Head of caudate nucleus (tissue), 42 donors: ENCODE data around the gene PRM2.

Experiments used
- DNase-seq, 42 donors: peaks; one replicate each; pipeline versions ENCODE4 v3.0.0 to v3.0.0-alpha.2; 2020 to 2021; ENCODE audit warnings: mixed read lengths in 7 of 42
- intact Hi-C: fragments of 100-400 bp; cut with DNase I; formaldehyde crosslinking; loops from one replicate; pipeline ENCODE4 v1.15.0; 2022

Gene PRM2

DNA sequence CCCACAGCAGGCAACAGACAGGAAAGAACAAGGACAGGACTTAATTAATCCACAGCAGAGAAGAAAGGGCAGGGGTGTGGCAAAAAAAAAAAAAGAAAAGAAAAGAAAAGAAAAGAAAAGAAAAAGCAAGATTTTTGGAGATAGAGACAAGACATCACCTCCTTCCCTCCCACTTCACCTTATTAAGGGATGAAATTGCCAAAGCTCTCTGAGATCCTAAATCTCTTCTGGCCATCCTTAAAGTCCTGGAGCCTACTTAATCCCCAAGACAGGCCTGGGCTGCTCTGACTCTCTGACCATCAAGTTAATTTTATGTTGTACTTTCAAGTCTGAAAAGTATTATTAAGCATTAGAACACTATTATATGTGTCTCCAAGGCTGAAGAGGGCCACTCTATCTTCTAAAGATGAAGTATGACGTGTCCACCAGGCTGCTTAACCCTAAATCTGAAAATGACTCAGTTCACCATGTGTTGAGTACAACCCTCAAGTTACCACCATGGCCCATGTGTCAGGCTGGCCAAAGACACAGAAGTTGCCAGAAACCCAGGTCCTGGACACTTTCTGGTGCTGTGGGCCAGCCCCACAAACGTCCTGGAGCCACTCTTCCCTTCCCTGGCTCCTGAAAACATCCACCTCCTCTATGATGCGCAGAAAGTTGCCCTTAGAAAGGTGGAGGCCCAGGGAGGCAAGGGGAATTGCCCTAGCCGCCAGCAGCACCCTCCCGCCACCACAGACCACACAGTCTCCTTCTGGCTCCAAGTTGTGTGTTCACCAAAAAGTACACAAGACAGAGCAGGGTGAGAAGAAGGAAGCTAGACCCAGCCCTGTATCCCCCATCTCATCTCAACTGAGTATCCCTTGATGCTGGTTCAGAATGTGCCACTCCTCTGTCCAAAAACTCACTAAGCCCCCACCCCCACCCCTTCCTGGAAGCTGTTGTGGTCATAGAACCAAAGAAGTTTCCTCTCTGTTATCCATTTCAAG is 23.0 kb downstream of the PRM2 start:
- no peak for DNase-seq
- intact Hi-C loops, result no loop called here

DNA sequence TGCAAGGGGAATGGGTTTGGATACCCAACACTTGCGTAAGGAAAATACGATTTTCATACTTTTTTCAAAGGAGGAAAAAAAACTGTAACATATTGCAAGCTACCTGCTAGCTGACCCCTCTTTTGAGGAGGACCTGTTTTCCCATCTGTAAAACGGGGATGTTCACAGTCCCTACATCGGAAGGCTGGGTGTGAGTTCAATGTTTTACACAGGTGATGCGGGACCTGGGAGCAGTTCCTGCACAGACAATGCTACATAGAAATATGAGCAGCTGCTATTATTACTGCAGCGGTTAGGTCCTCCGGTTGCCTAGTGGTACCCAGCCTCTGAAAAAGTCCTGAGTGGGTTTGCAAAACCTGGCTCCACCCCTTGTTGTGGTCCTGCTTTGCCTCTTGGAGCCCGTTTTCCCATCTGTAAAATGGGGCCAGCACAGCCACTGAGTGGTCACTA is 23.8 kb downstream of the PRM2 start:
- DNase-seq, result no peak
- intact Hi-C loops, result no loop called here

DNA sequence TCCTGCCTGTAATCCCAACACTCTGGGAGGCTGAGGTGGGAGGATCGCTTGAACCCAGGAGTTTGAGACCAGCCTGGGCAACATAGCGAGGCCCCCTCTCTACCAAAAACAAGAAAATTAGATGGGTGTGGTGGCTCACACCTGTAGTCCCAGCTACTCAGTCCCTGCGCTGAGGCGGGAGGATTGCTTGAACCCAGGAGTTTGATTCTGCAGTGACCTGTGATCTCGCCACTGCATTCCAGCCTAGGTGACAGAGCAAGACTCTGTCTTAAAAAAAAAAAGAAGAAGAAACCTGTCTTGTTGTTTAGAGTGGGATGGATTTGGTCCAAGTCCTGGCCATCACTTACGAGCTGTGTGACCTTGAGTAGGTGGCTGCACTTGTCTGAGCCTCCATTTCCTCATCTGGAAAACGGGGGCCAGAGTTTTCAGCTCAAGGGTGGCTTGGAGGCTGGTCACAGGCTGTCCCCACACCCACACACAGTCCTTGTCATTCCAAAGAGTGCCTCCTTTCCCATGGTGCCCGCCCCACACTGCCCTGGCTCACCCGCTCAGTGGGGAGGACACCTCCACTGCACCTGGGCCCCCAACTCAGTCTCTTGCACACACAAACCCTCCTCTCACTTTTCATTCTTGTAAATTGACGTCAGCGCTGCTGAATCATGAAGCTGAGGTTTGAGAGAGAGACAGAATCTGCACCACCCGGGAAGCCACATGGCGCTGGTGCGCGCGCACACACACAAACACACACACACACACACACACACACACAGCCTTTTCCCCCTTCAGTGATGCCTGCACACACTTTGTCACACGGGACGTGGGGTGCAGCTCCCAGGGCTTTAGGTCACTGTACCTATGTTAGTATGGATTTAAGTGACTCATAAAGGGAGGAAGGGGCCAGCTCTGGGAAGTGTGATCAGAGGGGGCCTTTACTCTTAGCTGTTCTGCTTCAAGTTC is 24.5 kb downstream of the PRM2 start:
- peak in 3 of 42 donors; percentile 26 to 32 (median 28) for DNase-seq
- intact Hi-C loops, result no loop called here

DNA sequence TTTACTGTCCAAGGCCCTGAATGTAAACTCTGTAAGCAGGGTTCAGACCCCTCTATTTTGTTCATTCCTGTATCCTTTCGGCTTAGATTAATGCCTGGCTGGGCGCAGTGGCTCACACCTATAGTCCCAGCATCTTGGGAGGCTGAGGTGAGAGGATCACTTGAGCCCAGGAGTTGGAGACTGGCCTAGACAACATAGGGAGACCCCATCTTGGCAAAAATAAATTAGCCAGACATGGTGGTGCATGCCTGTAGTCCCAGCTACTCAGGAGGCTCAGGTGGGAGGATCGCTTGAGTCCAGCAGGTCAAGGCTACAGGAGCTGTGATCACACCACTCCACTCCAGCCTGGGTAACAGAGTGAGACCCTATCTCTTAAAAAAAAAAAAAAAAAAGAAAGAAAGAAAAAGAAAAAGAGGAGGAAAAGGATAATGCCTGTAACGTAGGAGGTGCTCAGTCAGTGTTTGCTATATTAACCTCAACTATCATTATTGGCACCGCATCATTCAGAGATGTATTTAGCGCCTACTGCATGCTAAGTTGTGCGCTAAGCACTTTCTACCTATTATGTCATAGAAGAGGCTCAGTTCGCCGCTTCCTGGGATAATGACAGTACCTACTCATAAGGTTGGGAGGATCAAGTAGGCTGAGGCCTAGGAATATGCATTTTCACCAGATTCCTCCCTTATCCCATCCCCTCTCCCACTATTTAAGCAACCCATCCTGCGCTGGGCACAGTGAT is 25.3 kb downstream of the PRM2 start:
- DNase-seq, result no peak
- intact Hi-C loops, result no loop called here

DNA sequence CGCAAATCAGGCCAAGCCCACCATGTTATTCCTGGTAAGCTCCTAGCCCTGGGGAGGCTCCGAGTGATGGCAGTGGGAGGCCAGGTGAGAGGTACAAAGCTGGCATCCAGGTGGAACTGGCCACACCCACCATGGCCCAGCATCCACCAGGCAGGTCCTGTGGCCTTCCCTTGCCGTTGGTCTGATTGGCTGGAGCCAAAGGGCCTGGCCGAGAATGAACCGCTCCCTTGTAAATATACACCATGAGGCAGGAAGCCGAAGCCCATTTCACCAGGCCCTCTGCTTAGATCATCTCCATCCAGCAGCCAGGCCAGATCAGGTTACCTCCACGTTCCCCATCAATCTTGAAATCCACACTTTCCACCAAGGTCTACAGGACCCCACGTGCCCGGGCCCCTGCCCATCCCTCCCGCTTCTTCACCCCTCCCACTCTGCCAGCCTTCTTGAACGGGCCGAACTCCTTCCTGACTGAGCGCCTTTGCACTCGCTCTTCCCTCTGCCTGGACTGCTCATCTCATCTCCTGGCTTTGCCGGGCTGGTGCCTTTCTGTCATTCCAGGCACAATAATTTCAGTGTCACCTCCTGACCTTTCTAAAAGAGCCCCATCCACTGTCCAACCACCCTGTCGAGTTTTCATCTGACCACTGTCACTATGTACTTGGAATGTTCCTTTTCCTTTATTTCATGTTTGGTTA is 26.0 kb downstream of the PRM2 start:
- no peak for DNase-seq
- intact Hi-C loops, result no loop called here

DNA sequence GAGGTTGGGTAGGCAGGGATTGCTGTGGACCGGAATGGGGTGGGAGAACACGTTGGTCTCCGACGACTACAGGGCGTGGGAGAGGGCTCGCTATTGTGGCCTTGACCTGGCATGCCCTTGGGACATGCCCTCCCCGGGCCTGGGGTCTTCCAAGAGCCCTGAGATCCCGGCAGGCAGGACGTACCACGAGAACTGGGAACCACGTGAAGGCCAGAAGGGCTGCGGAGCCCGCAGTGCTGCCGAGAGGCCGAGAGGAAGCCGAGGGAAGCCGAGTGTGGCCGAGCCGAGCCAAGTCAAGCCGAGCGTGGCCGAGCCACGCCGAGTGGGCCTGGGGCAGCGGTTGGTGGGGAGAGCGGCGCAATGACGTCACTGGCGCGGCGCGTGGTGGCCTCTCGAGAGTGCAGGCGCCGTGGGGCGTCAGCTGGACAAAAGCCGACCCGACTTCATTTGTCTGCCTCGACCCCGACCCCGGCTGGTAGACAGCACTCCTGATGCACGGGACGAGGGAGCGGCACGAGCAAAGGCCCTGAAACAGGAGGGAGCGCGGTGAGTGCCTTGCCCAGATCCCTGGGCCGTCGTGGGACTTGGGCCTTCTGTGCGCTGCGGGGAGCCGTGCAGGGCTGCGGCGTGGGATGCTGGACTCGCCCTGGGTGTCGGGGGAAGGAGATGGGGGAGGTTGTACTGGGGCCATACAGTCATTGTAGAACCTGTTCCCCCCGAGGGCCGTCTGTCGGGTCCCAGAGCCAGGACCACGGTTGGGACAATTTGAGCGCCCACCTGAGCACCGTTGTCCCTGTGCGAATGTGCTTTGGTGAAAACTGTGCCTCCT is 26.8 kb downstream of the PRM2 start:
- DNase-seq, result no peak
- intact Hi-C loops, result no loop called here

DNA sequence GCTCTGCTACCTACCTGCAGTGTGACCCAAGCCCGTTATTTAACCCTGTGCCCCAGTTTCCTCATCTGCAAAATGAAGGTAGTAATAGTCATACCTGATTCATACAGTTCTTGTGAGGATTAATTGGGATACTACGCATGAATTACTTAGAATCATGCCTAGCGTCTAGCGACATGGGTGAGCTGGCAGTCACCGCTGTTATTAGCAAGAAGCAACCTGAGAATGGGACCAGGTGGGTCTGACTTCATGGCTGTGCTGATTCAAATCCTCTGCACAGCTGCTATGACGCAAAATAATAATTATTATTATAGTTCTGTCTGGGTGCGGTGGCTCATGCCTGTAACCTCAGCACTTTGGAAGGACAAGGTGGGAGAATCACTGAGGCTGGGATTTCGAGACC is 28.1 kb downstream of the PRM2 start:
- intact Hi-C loops, result no loop called here
- DNase-seq, result no peak

DNA sequence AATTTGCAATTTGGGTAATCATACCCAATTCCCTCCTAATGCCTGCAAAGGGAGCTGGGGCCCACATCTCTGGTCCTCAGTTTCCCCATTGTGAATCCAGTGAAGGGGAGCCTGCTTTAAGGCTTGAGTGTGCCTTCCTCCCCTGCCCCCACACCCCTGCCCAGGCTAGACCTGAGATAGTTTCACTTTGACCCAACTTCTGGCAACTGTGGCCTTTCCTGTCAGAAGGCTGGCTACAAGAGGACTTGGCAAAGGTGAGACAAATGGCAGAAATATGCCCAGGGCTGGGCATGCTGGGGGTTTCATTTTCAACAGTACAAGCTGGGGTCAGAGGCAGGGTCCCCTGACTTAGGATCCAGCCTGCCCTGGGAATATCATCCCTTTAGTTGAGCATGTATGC is 30.3 kb downstream of the PRM2 start:
- intact Hi-C loops, result no loop called here
- DNase-seq, result no peak

DNA sequence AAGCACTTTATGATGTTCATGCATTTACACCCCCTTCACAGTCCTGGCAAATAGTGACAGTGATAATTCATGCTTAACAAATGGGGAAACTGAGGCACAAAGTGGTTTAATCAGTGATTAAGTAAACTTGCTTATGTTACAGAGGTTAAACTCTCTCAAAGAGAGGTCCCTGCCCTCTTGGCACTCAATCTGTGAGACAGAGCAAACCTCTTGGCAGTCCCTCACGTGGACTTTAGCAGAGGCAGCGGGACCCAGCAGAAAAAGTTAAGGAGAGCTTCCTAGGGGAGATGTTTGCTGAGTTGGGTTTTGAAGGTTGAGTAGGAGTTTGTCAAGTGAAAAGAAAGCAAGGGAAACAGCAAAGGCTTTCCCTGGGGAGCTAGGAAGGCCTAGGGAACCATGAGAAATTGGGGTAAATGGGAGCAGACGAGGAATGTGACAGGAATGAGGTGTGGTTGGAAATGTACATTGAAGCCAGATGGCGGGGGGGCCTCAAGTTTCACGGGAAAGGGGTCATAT is 31.0 kb downstream of the PRM2 start:
- intact Hi-C loops, result no loop called here
- DNase-seq, result no peak

DNA sequence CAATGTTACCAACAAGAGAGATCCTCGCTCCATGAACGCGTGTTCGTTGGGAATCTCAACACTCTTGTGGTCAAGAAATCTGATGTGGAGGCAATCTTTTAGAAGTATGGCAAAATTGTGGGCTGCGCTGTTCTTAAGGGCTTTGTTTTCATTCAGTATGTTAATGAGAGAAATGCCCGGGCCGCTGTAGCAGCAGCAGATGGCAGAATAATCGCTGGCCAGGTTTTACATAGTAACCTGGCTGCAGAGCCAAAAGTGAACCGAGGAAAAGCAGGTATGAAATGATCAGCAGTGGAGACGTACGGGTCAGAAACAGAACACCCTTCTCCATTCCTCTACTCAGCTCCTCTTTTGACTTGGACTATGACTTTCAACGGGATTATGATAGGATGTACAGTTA is 33.6 kb downstream of the PRM2 start:
- no peak for DNase-seq
- intact Hi-C loops, result no loop called here

DNA sequence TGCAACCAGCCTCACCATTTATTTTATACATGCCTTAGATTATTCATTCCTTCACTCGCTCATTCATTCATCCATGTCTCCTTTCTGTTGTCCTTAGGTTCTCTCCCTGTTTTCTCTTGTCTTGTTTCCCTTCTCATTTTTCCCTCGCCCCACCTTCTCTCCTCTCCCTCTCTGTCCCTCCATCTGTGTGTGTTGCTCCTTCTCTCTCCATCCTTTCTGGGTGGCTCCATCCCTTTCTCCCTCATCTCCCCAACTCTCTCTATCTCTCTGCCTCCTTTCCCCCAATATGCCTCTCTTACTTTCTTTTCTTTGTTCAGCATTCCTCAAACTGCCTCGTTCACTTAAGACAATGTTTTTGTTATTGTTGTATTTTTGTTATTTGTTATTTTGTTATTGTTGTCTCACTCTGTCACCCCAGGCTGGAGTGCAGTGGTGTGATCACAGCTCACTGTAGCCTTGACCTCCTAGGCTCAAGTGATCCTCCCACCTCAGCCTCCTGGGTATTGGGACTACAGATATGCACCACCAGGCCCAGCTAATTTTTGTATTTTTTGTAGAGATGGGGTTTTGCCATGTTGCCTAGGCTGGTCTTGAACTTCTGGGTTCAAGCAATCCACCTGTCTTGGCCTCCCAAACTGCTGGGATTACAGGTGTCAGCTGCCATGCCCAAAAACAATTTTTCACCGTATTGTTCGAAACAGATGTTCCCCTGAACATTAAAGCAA is 34.6 kb downstream of the PRM2 start:
- intact Hi-C loops, result no loop called here

DNA sequence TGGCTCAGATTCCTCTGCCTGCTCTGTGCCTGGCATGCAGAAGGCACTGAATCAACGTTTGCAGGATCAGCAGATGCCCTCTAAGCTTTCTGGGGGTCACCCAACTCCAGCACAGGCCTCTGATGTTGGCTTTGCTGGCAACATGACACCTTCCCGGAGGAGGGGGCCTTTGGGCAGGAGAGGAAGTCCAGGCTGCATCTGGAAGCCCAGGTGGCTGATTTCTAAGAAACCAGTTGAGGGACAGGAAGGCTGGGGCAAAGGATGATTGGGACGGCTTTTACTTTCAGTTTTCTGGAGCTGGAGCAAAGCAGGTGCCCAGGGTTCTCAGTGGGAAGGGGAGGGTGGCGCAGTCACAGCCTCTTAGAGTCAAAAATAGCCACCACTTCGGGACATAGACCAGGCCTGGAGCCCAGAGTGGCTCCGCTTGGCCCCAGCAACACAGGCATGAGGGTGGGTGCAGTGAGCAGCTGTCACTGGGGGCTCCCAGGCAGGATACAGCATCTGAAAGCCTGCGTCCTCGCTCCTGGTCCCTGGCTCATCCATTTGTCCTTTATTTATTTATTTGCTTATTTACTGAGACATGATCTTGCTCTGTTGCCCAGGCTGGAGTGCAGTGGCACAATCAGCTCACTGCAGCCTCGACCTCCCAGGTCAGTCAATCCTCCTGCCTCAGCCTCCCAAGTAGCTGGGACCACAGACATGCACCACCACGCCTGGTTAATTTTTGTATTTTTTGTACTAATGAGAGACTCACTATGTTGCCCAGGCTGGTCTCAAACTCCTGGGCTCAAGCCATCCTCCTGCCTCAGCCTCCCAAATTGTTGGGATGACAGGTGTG is 35.4 kb downstream of the PRM2 start:
- DNase-seq, result peak in 2 of 42 donors; percentile 21 to 37
- intact Hi-C loops, result no loop called here

More for the DNA sequence above, 34.6 kb downstream of the PRM2 start:
- DNase-seq, result no peak

DNA sequence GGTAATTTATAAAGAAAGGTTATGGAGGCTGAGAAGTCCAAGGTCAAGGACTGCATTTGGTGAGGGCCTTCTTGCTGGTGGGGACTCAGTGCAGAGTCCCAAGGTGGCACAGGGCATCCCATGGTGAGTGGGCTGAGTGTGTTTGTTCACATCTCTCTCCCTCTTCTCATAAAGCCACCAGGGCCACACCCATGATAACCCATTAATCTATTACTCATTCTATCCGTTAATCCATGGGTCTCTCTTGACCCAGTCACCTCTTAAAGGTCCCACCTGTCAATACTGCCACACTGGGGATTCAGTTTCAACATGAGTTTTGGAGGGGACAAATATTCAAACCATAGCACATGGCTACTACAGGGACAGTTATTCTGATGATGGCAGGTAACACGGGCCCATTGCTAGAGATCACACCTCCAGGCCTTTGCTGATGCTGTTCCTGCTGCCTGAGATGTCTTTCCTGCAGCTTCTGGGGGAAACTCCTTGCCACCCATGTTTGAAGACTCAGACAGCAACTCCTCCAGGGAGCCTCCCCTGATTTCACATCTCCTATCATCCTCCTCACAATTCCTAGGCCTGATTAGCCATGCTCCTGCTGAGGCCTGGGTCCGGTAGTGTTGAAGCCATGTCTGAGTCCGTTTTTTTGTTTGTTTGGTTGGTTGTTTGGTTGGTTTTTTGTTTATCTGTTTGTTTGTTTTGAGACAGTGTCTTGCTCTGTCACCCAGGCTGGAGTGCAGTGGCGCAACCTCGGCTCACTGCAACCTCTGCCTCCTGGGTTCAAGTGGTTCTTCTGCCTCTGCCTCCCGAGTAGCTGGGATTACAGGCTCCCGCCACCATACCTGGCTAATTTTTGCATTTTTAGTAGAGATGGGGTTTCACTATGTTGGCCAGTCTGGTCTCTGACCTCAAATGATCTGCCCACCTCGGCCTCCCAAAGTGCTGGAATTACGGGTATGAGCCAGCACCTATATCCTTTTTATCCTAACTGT is 36.3 kb downstream of the PRM2 start:
- intact Hi-C loops, result no loop called here
- DNase-seq, result no peak

DNA sequence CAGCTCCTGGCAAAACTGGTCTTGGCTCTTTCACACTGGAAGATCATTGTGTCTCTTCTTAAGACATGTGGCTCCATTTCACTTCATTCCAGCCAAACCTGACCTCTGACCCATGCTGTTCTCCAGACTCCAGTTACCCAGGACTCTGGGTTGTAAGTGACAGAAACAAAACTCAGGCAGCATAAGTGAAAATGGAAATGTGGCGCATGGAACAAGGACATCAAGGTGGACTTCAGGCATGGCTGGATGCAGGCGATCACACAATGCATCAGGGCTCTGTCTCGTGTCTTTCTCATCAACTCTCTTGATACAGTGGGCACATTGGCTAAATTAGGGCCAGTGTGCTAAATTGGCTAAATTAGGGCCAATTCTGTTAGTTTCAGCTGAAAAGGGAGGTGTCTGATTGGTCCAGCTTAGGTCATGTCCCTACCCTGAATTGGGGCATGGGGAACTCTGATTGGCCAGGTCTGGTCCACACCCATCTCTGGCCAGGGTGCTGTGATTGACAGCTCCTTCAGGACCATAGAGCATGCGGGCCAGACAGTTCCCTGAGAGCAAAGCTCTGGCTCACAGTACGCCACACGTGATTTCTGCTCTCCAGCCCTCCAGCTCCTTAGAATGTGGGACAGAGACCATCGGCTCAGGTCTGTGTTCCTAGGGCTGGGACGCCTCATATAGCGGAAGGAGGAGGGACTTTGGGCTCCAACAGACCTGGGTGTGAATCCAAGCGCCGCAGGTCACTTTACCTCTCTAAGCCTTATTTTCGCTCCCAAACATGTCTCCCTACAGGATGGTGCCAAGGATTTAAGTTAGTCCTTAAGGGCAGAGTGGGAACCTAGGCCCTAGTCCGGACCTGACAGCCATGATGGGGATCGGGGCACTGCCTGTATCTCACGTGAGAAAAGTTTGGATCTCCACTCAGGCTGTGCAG is 37.7 kb downstream of the PRM2 start:
- intact Hi-C loops, result no loop called here
- no peak for DNase-seq
